Activated CD4-positive, alpha-beta memory T cell treated with anti-CD3 and anti-CD28 coated beads for 36 hours (primary cell): ENCODE data around the gene PI4KA. TPM values are rescaled to one million over a fixed set of nuclear protein-coding genes. Genes with fewer than 3 reads are reported as not detected.
"Not testable (repeated sequence)": the region's sequence is repeated elsewhere in the genome, so short reads cannot be mapped to it uniquely, and the experiment has no call there.

Source experiments
- CTCF ChIA-PET: fragments of 350-600 bp; sonication (Branson Sonifier 250); formaldehyde crosslinking; loops from one replicate; lab custom pipeline; 2021; ENCODE audit warnings: antibody characterized with exemption, inconsistent platforms; lab: Charles Lee
- POLR2A ChIA-PET: fragments of 350-600 bp; sonication (Branson Sonifier 250); formaldehyde crosslinking; loops from one replicate; lab custom pipeline; 2021; ENCODE audit warnings: antibody characterized with exemption; lab: Charles Lee
- DNase-seq: peaks from one replicate; pipeline ENCODE4 v3.0.0-alpha.2; 2020
- H3K27ac Mint-ChIP-seq: one replicate; pipeline ENCODE4 v1.8.0; 2021; ENCODE audit warnings: mixed read lengths
- H3K27me3 Mint-ChIP-seq: one replicate; pipeline ENCODE4 v1.8.0; 2021; ENCODE audit warnings: mixed read lengths
- H3K36me3 Mint-ChIP-seq: one replicate; pipeline ENCODE4 v1.8.0; 2021; ENCODE audit warnings: mixed read lengths
- H3K4me1 Mint-ChIP-seq: one replicate; pipeline ENCODE4 v1.8.0; 2021; ENCODE audit warnings: low read depth, mixed read lengths
- H3K4me3 Mint-ChIP-seq: one replicate; pipeline ENCODE4 v1.8.0; 2021; ENCODE audit warnings: mild to moderate bottlenecking, mixed read lengths
- H3K9me3 Mint-ChIP-seq: one replicate; pipeline ENCODE4 v1.8.0; 2021; ENCODE audit warnings: mixed read lengths
- intact Hi-C: fragments of 100-400 bp; cut with micrococcal nuclease; formaldehyde crosslinking; loops from one replicate; pipeline ENCODE4 v1.15.1; 2023
- total RNA-seq, 2 experiments: library from RNA; stranded (reverse); gene quantifications; one replicate each; pipeline ENCODE4 v1.2.3, GENCODE V29; 2021

Gene PI4KA
- total RNA-seq, 2 experiments from 2014 or later: 57.9 to 58.9 TPM

GRCh38 chr22:20771918-20772625, 86.5 kb downstream of the PI4KA start:
- Mint-ChIP-seq H3K4me1 (no peaks in the 10 kb centered on the region), H3K27me3 (no peaks in the 10 kb centered on the region), H3K36me3 (peaks cover 1% of the 10 kb centered on the region), H3K4me3 (no peak overlapping the region), H3K27ac (no peak overlapping the region), H3K9me3 (no peaks in the 10 kb centered on the region)
- intact Hi-C loops: no loop called here
- ChIA-PET CTCF (interaction anchor here (0.8 kb wide), 1 partner anchor 12 kb away, joined by 4 read pairs; no protein-coding TSS in a partner anchor), POLR2A (no interaction called here)
- DNase-seq: no peak

DNA sequence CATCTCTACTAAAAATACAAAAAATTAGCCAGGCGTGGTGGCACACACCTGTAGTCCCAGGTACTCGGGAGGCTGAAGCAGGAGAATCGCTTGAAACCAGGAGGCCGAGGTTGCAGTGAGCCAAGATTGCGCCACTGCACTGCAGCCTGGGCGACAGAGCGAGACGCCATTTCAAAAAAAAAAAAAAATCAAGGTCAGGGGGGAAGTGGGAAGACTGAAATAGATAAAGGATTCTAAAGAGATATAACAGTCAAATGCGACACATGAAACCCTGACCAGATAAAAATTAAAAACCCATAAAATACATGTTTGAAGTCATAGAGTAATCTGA, 89.2 kb downstream of the PI4KA start:
- H3K36me3 Mint-ChIP-seq, H3K4me3 Mint-ChIP-seq, H3K27me3 Mint-ChIP-seq, POLR2A ChIA-PET, CTCF ChIA-PET, H3K27ac Mint-ChIP-seq, H3K9me3 Mint-ChIP-seq, intact Hi-C loops, DNase-seq, H3K4me1 Mint-ChIP-seq: not testable (repeated sequence)

DNA sequence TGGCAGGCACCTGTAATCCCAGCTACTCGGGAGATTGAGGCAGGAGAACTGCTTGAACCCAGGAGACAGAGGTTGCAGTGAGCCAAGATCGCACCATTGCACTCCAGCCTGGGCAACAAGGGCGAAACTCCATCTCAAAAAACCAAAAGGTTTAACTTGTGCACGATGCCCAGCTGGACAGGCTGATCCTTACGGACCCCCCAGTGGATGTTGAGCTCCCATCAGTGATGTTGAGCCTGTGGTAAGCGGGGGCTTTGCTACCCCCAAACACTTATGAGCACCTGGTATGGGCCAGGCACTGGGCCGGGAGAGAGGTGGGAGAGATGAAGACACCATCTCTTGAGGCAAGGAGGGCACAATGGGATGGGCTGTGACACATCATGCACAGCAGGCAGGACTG, 92.1 kb downstream of the PI4KA start:
- H3K9me3 Mint-ChIP-seq: no peaks in the 10 kb centered on the region
- ChIA-PET POLR2A (no interaction called here), CTCF (interaction anchor here (0.6 kb wide), 1 partner anchor 371 kb away, joined by 3 read pairs; no protein-coding TSS in a partner anchor)
- no peaks in the 10 kb centered on the region for H3K4me1 Mint-ChIP-seq
- no peak for DNase-seq
- H3K27me3 Mint-ChIP-seq: no peaks in the 10 kb centered on the region
- H3K27ac Mint-ChIP-seq: no peak overlapping the region
- no peak overlapping the region for H3K4me3 Mint-ChIP-seq
- intact Hi-C loops: no loop called here
- H3K36me3 Mint-ChIP-seq: peaks cover 18% of the 10 kb centered on the region

DNA sequence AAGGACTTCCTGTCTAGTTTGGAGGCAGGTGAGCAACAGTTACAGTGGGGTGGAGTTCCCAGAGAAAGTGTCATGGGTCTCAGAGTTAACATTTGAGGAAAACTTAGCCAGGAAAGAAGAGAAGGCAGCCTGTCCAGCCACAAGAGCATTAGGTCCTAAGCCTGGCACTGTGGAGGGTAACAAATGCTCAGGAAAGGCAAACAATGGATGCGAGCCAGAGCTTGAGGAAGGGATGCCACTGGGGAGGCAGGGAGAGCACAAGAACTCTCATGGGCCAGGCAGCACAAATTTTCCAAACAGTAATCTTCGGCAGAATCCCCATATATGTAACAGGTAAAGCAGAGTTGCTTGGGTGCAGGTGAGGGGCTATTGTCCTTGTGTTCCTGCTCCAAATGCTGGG, 92.7 kb downstream of the PI4KA start:
- Mint-ChIP-seq H3K27ac (no peak overlapping the region), H3K4me1 (no peaks in the 10 kb centered on the region), H3K4me3 (no peak overlapping the region), H3K9me3 (no peaks in the 10 kb centered on the region), H3K36me3 (peaks cover 18% of the 10 kb centered on the region), H3K27me3 (no peaks in the 10 kb centered on the region)
- CTCF ChIA-PET: interaction anchor here (0.9 kb wide), 1 partner anchor 18 kb away, joined by 4 read pairs; no protein-coding TSS in a partner anchor
- POLR2A ChIA-PET: no interaction called here
- DNase-seq: no peak
- intact Hi-C loops: no loop called here

DNA sequence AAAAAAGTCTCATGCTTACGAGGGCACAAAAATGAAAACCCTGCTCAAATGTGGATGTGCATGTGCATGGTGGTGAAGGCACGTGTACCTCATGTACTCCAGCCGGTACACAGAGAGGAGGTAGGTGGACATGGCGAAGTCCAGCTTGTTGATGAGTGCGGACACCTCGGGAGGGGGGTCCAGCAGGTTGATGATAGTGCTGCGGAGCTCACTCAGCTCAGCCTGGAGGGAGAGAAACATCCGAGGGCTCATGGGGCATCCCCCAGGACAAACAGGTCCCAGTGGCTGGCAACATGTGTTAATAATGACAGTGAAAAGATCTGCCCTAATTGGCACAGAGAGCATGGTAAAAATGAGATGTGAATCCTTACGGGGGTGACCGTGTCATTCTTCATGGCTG, 93.9 kb downstream of the PI4KA start:
- ChIA-PET CTCF (interaction anchor here (1.1 kb wide), 1 partner anchor 23 kb away, joined by 5 read pairs; no protein-coding TSS in a partner anchor), POLR2A (no interaction called here)
- H3K27ac Mint-ChIP-seq: no peak overlapping the region
- no peak overlapping the region for H3K4me3 Mint-ChIP-seq
- intact Hi-C loops: no loop called here
- no peaks in the 10 kb centered on the region for H3K9me3 Mint-ChIP-seq
- peaks cover 22% of the 10 kb centered on the region for H3K36me3 Mint-ChIP-seq
- no peaks in the 10 kb centered on the region for H3K27me3 Mint-ChIP-seq
- no peaks in the 10 kb centered on the region for H3K4me1 Mint-ChIP-seq
- no peak for DNase-seq

DNA sequence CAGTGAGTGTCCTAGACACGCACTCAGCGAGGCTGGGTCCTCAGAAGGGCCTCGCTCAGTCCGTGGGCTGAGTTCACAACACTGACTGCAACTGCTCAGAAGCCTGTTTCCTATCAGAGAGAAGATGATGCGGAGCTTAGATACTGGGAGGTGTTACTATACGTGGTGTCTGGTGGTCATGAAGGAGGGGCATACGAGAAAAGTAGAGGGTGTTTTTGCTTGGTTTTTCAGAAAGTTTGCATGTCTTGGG, 94.2 kb downstream of the PI4KA start:
- Mint-ChIP-seq H3K27ac (no peak overlapping the region), H3K4me1 (no peaks in the 10 kb centered on the region), H3K4me3 (no peak overlapping the region), H3K27me3 (no peaks in the 10 kb centered on the region), H3K9me3 (no peaks in the 10 kb centered on the region), H3K36me3 (peaks cover 22% of the 10 kb centered on the region)
- intact Hi-C loops: no loop called here
- POLR2A ChIA-PET: no interaction called here
- CTCF ChIA-PET: interaction anchor here (0.9 to 1.1 kb wide), 2 partner anchors 20 to 22 kb away, joined by 4 to 5 read pairs; no protein-coding TSS in a partner anchor
- no peak for DNase-seq

- H3K27ac Mint-ChIP-seq: no peak overlapping the region
- no peak for DNase-seq
- no peak overlapping the region for H3K4me3 Mint-ChIP-seq
- H3K27me3 Mint-ChIP-seq: no peaks in the 10 kb centered on the region
- intact Hi-C loops: no loop called here
- peaks cover 22% of the 10 kb centered on the region for H3K36me3 Mint-ChIP-seq
- ChIA-PET POLR2A (no interaction called here), CTCF (interaction anchor here (0.9 to 1.2 kb wide), 3 partner anchors 20 to 22 kb away, joined by 3 to 5 read pairs (median 4); no protein-coding TSS in a partner anchor)
- no peaks in the 10 kb centered on the region for H3K4me1 Mint-ChIP-seq
- no peaks in the 10 kb centered on the region for H3K9me3 Mint-ChIP-seq
These were observed 94.8 kb downstream of the PI4KA start for GRCh38 chr22:20763630-20764470.

DNA sequence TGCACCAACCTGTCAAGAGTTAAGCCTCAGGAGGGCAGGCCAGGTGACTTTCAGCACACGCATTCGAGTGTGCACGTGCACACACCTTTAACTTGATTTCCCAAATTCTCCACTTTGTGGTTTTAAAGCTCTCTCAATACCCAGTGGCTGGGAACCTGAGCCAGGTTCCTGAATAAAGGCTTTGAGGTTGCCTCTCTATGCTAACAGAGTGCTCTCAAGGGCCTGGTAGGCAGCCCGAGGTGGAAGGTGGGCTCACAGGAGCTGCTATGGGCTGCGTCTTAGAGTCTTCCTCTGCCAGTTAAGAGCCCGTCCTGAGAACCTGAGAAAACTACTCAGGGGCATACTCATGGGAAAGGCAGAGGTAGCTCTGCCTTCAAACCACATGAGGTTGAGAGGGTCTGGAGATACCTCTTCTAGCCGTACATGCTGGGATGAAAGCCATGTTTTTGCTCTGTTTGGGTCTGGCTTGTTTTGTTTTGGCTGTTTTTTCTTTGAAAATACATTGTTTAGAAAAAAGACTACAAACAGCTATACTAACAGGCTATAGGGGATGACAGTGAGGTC, 96.3 kb downstream of the PI4KA start:
- POLR2A ChIA-PET: interaction anchor here (0.5 kb wide), 1 partner anchor 17 kb away, joined by 3 read pairs; no protein-coding TSS in a partner anchor
- intact Hi-C loops: no loop called here
- Mint-ChIP-seq H3K4me1 (no peaks in the 10 kb centered on the region), H3K9me3 (no peaks in the 10 kb centered on the region), H3K4me3 (no peak overlapping the region), H3K36me3 (peaks cover 22% of the 10 kb centered on the region), H3K27ac (no peak overlapping the region), H3K27me3 (no peaks in the 10 kb centered on the region)
- DNase-seq: no peak
- CTCF ChIA-PET: interaction anchor here (1.0 to 1.2 kb wide), 2 partner anchors 19 to 20 kb away, joined by 3 read pairs; no protein-coding TSS in a partner anchor

DNA sequence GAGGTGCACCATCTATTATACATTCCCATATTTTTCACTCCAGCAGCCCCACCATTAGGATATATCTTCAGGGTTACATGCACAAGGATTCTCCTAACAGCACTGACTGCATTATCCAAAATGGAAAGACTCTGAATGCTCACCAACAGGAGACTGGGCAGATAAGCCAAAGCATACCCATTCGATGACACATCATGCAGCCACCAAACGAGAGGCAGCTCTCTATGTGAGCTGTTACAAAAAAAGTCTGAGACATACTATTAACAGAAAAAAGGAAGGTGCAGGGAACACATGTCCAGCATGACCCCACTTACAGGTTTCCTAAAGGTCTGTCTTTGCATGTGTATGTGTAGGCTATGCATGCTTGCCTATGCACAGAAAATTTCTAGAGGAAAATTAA, 97.1 kb downstream of the PI4KA start:
- CTCF ChIA-PET: interaction anchor here (0.9 kb wide), 1 partner anchor 25 kb away, joined by 3 read pairs; no protein-coding TSS in a partner anchor
- Mint-ChIP-seq H3K4me1 (no peaks in the 10 kb centered on the region), H3K36me3 (peaks cover 22% of the 10 kb centered on the region), H3K27ac (no peak overlapping the region), H3K9me3 (no peaks in the 10 kb centered on the region), H3K4me3 (no peak overlapping the region), H3K27me3 (no peaks in the 10 kb centered on the region)
- POLR2A ChIA-PET: no interaction called here
- intact Hi-C loops: no loop called here
- DNase-seq: no peak

- no peaks in the 10 kb centered on the region for H3K9me3 Mint-ChIP-seq
- ChIA-PET CTCF (no interaction called here), POLR2A (no interaction called here)
- no peak for DNase-seq
- H3K36me3 Mint-ChIP-seq: peaks cover 20% of the 10 kb centered on the region
- H3K4me3 Mint-ChIP-seq: no peak overlapping the region
- H3K27ac Mint-ChIP-seq: no peak overlapping the region
- H3K4me1 Mint-ChIP-seq: no peaks in the 10 kb centered on the region
- no peaks in the 10 kb centered on the region for H3K27me3 Mint-ChIP-seq
- intact Hi-C loops: no loop called here
These were observed 98.5 kb downstream of the PI4KA start for GRCh38 chr22:20760084-20760483.

DNA sequence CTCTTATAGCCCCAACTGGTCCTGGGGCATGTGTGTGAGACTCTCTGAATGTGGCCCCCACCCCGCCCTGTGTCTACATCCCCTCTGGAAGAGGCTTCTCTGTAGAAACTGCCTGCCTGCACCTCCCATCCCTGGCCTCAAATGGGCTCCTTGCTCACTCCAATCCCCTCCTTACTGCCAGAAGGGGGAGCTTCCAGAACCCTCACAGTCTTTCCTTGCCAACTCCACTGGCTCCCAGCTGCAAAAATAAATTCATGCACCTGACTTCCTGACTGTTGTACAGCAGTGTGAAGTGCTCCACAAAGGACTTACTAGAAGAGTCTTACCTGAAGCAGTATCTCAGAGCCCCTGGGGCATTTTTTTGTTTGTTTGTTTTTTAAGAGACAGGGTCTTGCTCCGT, 99.9 kb downstream of the PI4KA start:
- H3K36me3 Mint-ChIP-seq: peaks cover 6% of the 10 kb centered on the region
- H3K27ac Mint-ChIP-seq: no peak overlapping the region
- H3K27me3 Mint-ChIP-seq: no peaks in the 10 kb centered on the region
- H3K4me1 Mint-ChIP-seq: no peaks in the 10 kb centered on the region
- no peak overlapping the region for H3K4me3 Mint-ChIP-seq
- CTCF ChIA-PET: interaction anchor here (0.8 to 1.2 kb wide), 3 partner anchors 15 to 17 kb away, joined by 3 to 4 read pairs (median 3); partner anchors contain the start of gene SERPIND1
- DNase-seq: no peak
- POLR2A ChIA-PET: no interaction called here
- intact Hi-C loops: no loop called here
- no peaks in the 10 kb centered on the region for H3K9me3 Mint-ChIP-seq

GRCh38 chr22:20756846-20757245, 101.8 kb downstream of the PI4KA start:
- CTCF ChIA-PET: interaction anchor here (1.3 to 1.6 kb wide), 2 partner anchors 15 to 27 kb away, joined by 4 to 10 read pairs; no protein-coding TSS in a partner anchor
- peaks cover 8% of the 10 kb centered on the region for H3K36me3 Mint-ChIP-seq

More at GRCh38 chr22:20756846-20757245, 101.8 kb downstream of the PI4KA start:
- H3K9me3 Mint-ChIP-seq: no peaks in the 10 kb centered on the region
- H3K4me3 Mint-ChIP-seq: no peak overlapping the region
- DNase-seq: no peak
- POLR2A ChIA-PET: no interaction called here
- no peaks in the 10 kb centered on the region for H3K27me3 Mint-ChIP-seq
- H3K27ac Mint-ChIP-seq: no peak overlapping the region
- intact Hi-C loops: no loop called here
- H3K4me1 Mint-ChIP-seq: no peaks in the 10 kb centered on the region
